Tibial nerve (tissue), 4 donors: ENCODE data around the gene SIGLEC14. TPM values are rescaled to one million over a fixed set of nuclear protein-coding genes. Genes with fewer than 3 reads are reported as not detected.
"Not testable (repeated sequence)": the region's sequence is repeated elsewhere in the genome, so short reads cannot be mapped to it uniquely, and the experiment has no call there.

ENCODE experiments used
- DNase-seq, 2 donors: peaks; one replicate each; pipeline ENCODE4 v3.0.0-alpha.2; 2019; ENCODE audit warnings: low spot score in 2 of 2
- H3K27ac ChIP-seq, 4 donors: fragments of 200-600 bp; sonication (generic) in 3 of 4; one replicate each; pipeline ENCODE4 v1.5.1; 2017 to 2019; ENCODE audit warnings: mild to moderate bottlenecking in 1 of 4
- H3K27me3 ChIP-seq, 2 donors: fragments of 200-600 bp; sonication (generic) in 1 of 2; one replicate each; pipeline versions ENCODE4 v1.5.1 to v1.6.0; 2017 to 2019
- H3K36me3 ChIP-seq, 3 donors: fragments of 200-600 bp; sonication (generic); one replicate each; pipeline ENCODE4 v1.5.1; 2018 to 2019
- H3K4me1 ChIP-seq, 4 donors: fragments of 200-600 bp; sonication (generic) in 3 of 4; one replicate each; pipeline ENCODE4 v1.5.1; 2017 to 2019
- H3K4me3 ChIP-seq, 4 donors: fragments of 200-600 bp; sonication (generic) in 3 of 4; one replicate each; pipeline ENCODE4 v1.5.1; 2017 to 2019; ENCODE audit warnings: mild to moderate bottlenecking in 1 of 4, moderate library complexity in 1 of 4
- H3K9me3 ChIP-seq, 4 donors: fragments of 200-600 bp; sonication (generic) in 3 of 4; one replicate each; pipeline ENCODE4 v1.5.1; 2017 to 2019
- EP300 ChIP-seq, 2 donors: sonication (generic); formaldehyde crosslinking; IDR thresholded peaks; one replicate each; pipeline ENCODE4 v1.6.1; 2017; ENCODE audit warnings: antibody characterized with exemption in 2 of 2, mild to moderate bottlenecking in 1 of 2
- POLR2A ChIP-seq, 2 donors: fragments of 450-650 bp; IDR thresholded peaks; one replicate each; pipeline ENCODE4 v1.6.1; 2017; ENCODE audit warnings: antibody characterized with exemption in 2 of 2, mild to moderate bottlenecking in 2 of 2, moderate library complexity in 2 of 2
- WGBS, 2 donors: methylation state at CpG; one replicate each; pipeline ENCODE4 v1.1.5; 2018; 5-methylcytosine and 5-hydroxymethylcytosine counted together
- total RNA-seq, 4 donors: library from RNA; depleted of rRNA; stranded (reverse); fragments of >200 nt; gene quantifications; one replicate each; pipeline ENCODE4 v1.1.0, GENCODE V29; 2016
- TF ChIP-seq, protein P1 (sequence below), 5 experiments: fragments of 200-600 bp in 3 of 5; fragments of 450-650 bp in 2 of 5; sonication (generic) in 3 of 5; IDR thresholded peaks; one replicate each; pipeline ENCODE4 v1.5.1; 2016 to 2019; ENCODE audit warnings: antibody characterized with exemption in 5 of 5, mild to moderate bottlenecking in 3 of 5, moderate library complexity in 2 of 5

The SIGLEC14 gene
- total RNA-seq, 4 donors from 2014 or later: 1.9 to 6.3 (median 4.9) TPM; not detected in 1

DNA sequence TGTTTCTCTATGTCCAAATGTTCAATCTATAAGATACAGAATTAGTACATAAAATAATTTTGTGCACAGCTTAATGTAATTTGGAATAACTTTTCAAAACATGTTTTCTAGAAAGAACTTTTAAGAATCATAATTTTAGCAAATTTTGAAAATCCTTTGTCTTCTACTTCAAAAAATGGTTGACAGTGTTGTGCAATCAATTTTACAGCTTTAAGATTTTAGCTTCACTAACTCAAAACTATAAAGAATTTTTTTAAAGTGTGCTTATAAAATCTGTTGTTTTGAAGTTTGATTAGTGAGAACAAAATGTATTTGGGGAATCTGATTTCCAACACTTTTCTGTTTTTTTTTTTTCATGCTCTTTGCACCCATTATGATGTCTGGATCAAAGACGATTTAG, 33.8 kb upstream of the SIGLEC14 start:
- 79 to 85% methylated on average over 1 of the region's 1 CpG for WGBS, 2 donors
- Histone ChIP-seq H3K4me1 (peaks cover 0 to 3% (median 0%) of the 10 kb centered on the region in 4 donors), H3K36me3 (no peaks in the 10 kb centered on the region), H3K4me3 (no peak overlapping the region), H3K27ac (no peak overlapping the region), H3K9me3 (no peaks in the 10 kb centered on the region), H3K27me3 (peaks cover 0 to 5% of the 10 kb centered on the region in 2 donors)
- TF ChIP-seq POLR2A (IDR thresholded peaks at IDR 0.05) (no peak), EP300 (IDR thresholded peaks at IDR 0.05) (no peak)
- TF ChIP-seq, protein P1, sequence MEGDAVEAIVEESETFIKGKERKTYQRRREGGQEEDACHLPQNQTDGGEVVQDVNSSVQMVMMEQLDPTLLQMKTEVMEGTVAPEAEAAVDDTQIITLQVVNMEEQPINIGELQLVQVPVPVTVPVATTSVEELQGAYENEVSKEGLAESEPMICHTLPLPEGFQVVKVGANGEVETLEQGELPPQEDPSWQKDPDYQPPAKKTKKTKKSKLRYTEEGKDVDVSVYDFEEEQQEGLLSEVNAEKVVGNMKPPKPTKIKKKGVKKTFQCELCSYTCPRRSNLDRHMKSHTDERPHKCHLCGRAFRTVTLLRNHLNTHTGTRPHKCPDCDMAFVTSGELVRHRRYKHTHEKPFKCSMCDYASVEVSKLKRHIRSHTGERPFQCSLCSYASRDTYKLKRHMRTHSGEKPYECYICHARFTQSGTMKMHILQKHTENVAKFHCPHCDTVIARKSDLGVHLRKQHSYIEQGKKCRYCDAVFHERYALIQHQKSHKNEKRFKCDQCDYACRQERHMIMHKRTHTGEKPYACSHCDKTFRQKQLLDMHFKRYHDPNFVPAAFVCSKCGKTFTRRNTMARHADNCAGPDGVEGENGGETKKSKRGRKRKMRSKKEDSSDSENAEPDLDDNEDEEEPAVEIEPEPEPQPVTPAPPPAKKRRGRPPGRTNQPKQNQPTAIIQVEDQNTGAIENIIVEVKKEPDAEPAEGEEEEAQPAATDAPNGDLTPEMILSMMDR (IDR thresholded peaks at IDR 0.05): no peak
- no peak for DNase-seq

DNA sequence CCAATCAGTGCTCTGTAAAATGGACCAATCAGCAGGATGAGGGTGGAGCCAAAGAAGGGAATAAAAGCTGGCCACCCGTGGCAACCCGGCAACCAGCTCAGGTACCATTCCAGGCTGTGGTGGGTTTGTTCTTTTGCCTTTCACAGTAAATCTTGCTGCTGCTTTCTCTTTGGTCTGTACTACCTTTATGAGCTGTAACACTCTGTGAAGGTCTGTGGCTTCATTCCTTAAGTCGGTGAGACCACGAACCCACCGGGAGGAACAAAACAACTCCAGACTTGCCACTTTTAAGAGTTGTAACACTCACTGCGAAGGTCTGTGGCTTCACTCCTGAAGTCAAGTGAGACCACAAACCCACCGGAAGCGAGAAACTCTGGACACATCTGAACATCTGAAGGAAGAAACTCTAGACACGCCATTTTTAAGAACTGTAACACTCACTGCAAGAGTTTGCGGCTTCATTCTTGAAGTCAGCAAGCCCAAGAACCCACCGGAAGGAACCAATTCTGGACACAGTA, 30.0 kb upstream of the SIGLEC14 start:
- TF ChIP-seq, protein P1 (IDR thresholded peaks at IDR 0.05): no peak
- TF ChIP-seq POLR2A (IDR thresholded peaks at IDR 0.05): no peak
- TF ChIP-seq EP300 (IDR thresholded peaks at IDR 0.05): no peak
- no peak overlapping the region for H3K27ac ChIP-seq
- H3K27me3 ChIP-seq: peaks cover 0 to 5% of the 10 kb centered on the region in 2 donors
- peaks cover 0 to 3% (median 0%) of the 10 kb centered on the region in 4 donors for H3K4me1 ChIP-seq
- no peaks in the 10 kb centered on the region for H3K9me3 ChIP-seq
- no peak overlapping the region for H3K4me3 ChIP-seq
- DNase-seq: no peak
- 60 to 68% methylated on average over 11 of the region's 11 CpGs for WGBS, 2 donors
- no peaks in the 10 kb centered on the region for H3K36me3 ChIP-seq

DNA sequence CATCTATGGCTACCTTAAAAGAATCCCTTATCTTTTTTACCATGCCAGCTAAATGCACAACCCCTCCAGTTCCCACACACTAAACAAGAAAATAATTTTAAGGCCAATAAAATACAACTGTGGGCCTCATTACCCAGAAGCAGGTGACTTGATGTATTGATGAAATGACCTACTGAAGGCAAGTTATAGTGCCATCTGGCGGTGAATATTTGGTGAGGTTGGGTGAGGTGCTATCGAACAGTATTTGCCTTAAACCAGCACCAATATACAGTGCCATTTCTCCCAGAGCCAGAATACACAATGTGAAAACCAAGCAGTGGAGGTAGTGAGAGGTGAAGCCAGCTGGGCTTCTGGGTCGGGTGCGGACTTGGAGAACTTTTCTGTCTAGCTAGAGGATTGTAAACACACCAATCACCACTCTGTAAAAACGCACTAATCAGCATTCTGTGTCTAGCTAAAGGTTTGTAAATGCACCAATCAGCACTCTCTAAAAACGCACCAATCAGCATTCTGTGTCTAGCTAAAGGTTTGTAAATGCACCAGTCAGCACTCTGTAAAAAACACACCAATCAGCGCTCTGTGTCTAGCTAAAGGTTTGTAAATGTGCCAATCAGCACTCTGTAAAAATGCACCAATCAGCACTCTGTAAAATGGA, 29.4 kb upstream of the SIGLEC14 start:
- not testable (repeated sequence) for H3K4me3 ChIP-seq, H3K27ac ChIP-seq, H3K36me3 ChIP-seq, H3K9me3 ChIP-seq, H3K27me3 ChIP-seq, H3K4me1 ChIP-seq
- TF ChIP-seq, protein P1 (IDR thresholded peaks at IDR 0.05): peak in 3 of 5 experiments; percentile 13 to 34 (median 20)
- peak in 1 of 2 donors; percentile 32 for DNase-seq
- WGBS, 2 donors: 59 to 65% methylated on average over 7 of the region's 7 CpGs

DNA sequence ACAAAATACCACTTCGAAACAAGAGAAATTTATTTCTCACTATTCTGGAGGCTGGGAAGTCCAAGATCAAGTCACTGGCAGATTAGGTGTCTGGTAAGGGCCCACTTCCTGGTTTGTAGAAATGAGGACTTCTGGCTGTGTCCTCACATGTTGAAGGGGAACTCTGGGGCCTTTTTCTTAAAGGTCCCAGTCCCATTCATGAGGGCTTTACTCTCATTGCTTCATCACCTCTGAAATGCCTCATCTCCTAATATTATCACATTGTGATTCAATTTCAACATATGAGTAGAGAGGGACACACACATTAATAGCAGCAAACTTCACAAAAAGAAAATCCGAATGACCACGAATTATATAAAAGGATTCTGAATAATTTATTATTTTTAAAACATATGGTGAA, 21.6 kb upstream of the SIGLEC14 start:
- Histone ChIP-seq H3K36me3 (no peaks in the 10 kb centered on the region), H3K4me3 (no peak overlapping the region), H3K27me3 (peaks cover 0 to 33% of the 10 kb centered on the region in 2 donors), H3K27ac (no peak overlapping the region), H3K4me1 (no peaks in the 10 kb centered on the region), H3K9me3 (peaks cover 0 to 4% (median 0%) of the 10 kb centered on the region in 4 donors)
- 57 to 60% methylated on average over 3 of the region's 3 CpGs for WGBS, 2 donors
- no peak for DNase-seq
- TF ChIP-seq, protein P1 (IDR thresholded peaks at IDR 0.05): no peak
- TF ChIP-seq EP300 (IDR thresholded peaks at IDR 0.05): no peak
- TF ChIP-seq POLR2A (IDR thresholded peaks at IDR 0.05): no peak

DNA sequence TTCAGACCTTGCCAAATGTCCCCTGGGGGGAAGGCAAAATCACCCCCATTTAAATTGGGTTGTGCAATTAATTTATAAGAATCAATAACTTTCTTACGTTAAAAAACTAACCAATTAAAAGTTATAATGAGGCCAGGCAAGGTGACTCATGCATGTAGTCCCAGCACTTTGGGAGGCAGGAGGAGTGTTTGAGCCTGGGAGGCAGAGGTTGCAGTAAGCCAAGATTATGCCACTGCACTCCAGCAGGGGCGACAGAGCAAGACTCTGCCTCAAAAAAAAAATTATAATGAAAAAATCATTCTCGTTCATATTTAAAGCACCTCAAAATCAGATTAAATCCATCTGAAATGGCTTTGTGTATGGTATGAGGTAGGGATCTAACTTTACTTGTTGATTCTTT, 18.4 kb upstream of the SIGLEC14 start:
- TF ChIP-seq POLR2A (IDR thresholded peaks at IDR 0.05) (no peak), EP300 (IDR thresholded peaks at IDR 0.05) (no peak)
- TF ChIP-seq, protein P1 (IDR thresholded peaks at IDR 0.05): no peak
- peaks cover 0 to 44% of the 10 kb centered on the region in 2 donors for H3K27me3 ChIP-seq
- 64 to 67% methylated on average over 3 of the region's 3 CpGs for WGBS, 2 donors

More for the DNA sequence above, 18.4 kb upstream of the SIGLEC14 start:
- DNase-seq: no peak
- Histone ChIP-seq H3K36me3 (no peaks in the 10 kb centered on the region), H3K27ac (no peak overlapping the region), H3K9me3 (peaks cover 0 to 4% (median 0%) of the 10 kb centered on the region in 4 donors), H3K4me1 (no peaks in the 10 kb centered on the region), H3K4me3 (no peak overlapping the region)
